A673 (cell line): Measurements from ENCODE around the gene CEP57L1.
"Not testable (repeated sequence)": the region's sequence is repeated elsewhere in the genome, so short reads cannot be mapped to it uniquely, and the experiment has no call there.

Experiments
- EZH2 ChIP-seq: fragments of 200-600 bp; sonication (generic); IDR thresholded peaks from 2 replicates; pipeline ENCODE4 v1.6.1; 2017; ENCODE audit warnings: borderline replicate concordance, low read depth, mild to moderate bottlenecking, mixed read lengths, antibody characterized with exemption, low read length; ENCODE audit not compliant: poor library complexity, severe bottlenecking
- TF ChIP-seq, protein P1 (sequence below): fragments of 300-800, 200-600 bp; sonication (generic); conservative IDR thresholded peaks from 2 replicates; pipeline ENCODE4 v1.5.1; 2017; ENCODE audit warnings: low read depth, mild to moderate bottlenecking, antibody characterized with exemption, low read length, moderate library complexity, mixed read lengths

- TF ChIP-seq, protein P1, sequence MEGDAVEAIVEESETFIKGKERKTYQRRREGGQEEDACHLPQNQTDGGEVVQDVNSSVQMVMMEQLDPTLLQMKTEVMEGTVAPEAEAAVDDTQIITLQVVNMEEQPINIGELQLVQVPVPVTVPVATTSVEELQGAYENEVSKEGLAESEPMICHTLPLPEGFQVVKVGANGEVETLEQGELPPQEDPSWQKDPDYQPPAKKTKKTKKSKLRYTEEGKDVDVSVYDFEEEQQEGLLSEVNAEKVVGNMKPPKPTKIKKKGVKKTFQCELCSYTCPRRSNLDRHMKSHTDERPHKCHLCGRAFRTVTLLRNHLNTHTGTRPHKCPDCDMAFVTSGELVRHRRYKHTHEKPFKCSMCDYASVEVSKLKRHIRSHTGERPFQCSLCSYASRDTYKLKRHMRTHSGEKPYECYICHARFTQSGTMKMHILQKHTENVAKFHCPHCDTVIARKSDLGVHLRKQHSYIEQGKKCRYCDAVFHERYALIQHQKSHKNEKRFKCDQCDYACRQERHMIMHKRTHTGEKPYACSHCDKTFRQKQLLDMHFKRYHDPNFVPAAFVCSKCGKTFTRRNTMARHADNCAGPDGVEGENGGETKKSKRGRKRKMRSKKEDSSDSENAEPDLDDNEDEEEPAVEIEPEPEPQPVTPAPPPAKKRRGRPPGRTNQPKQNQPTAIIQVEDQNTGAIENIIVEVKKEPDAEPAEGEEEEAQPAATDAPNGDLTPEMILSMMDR, result not testable (repeated sequence)
- TF ChIP-seq EZH2, result not testable (repeated sequence)
These were observed 53.4 kb downstream of the CEP57L1 start for GRCh38 chr6:109148716-109149115.
